Measurements from ENCODE around the gene PDS5B. TPM values are rescaled to one million over a fixed set of nuclear protein-coding genes. Genes with fewer than 3 reads are reported as not detected.

Gene PDS5B
- total and polyA plus RNA-seq, 11 donors: 3.7 to 28.8 (median 18.6) TPM

GRCh38 chr13:32731074-32731473 is 144.8 kb downstream of the PDS5B start:
- 80 to 87% (median 83%) methylated on average over 3 of the region's 3 CpGs for WGBS, 4 donors
- intact Hi-C loops (cut with DNase I): loop anchor here in 1 of 10 donors (10.0 kb wide), 1 partner anchor 284 kb away; the partner anchor contains the start of gene KL
- ATAC-seq (no peak), DNase-seq (no peak)
- no peak overlapping the region for H3K4me3 ChIP-seq
- peak overlapping the region in 1 of 12 donors; percentile 20 for H3K27ac ChIP-seq
- no peak for TF ChIP-seq POLR2A (IDR thresholded peaks at IDR 0.05)
- no peak for TF ChIP-seq CTCF (IDR thresholded peaks at IDR 0.05)
- H3K9me3 ChIP-seq: peaks cover 0 to 15% (median 0%) of the 10 kb centered on the region in 12 donors
- H3K27me3 ChIP-seq: no peaks in the 10 kb centered on the region
- H3K36me3 ChIP-seq: no peaks in the 10 kb centered on the region
- H3K4me1 ChIP-seq: peaks cover 0 to 33% (median 6%) of the 10 kb centered on the region in 12 donors

GRCh38 chr13:32731576-32731975 is 145.3 kb downstream of the PDS5B start:
- no peak for ATAC-seq

GRCh38 chr13:32733690-32734089 is 147.4 kb downstream of the PDS5B start:
- Histone ChIP-seq H3K27ac (no peak overlapping the region), H3K9me3 (peaks cover 0 to 15% (median 0%) of the 10 kb centered on the region in 12 donors)
- TF ChIP-seq CTCF (IDR thresholded peaks at IDR 0.05) (no peak), POLR2A (IDR thresholded peaks at IDR 0.05) (no peak)

More at GRCh38 chr13:32731576-32731975, 145.3 kb downstream of the PDS5B start:
- peak overlapping the region in 2 of 12 donors; percentile 8 to 20 for H3K27ac ChIP-seq
- intact Hi-C loops (cut with DNase I): loop anchor here in 1 of 10 donors (10.0 kb wide), 1 partner anchor 283 kb away; the partner anchor contains the start of gene KL
- H3K9me3 ChIP-seq: peaks cover 0 to 15% (median 0%) of the 10 kb centered on the region in 12 donors
- no peak for DNase-seq
- no peaks in the 10 kb centered on the region for H3K36me3 ChIP-seq
- TF ChIP-seq POLR2A (IDR thresholded peaks at IDR 0.05) (no peak), CTCF (IDR thresholded peaks at IDR 0.05) (no peak)
- no peak overlapping the region for H3K4me3 ChIP-seq
- WGBS, 4 donors: 62 to 80% (median 64%) methylated on average over 2 of the region's 2 CpGs
- H3K27me3 ChIP-seq: no peaks in the 10 kb centered on the region
- peaks cover 0 to 38% (median 7%) of the 10 kb centered on the region in 12 donors for H3K4me1 ChIP-seq

GRCh38 chr13:32734511-32734910 is 148.3 kb downstream of the PDS5B start:
- intact Hi-C loops (cut with DNase I): loop anchor here in 1 of 10 donors (10.0 kb wide), 1 partner anchor 280 kb away; the partner anchor contains the start of gene KL
- Histone ChIP-seq H3K27me3 (no peaks in the 10 kb centered on the region), H3K4me1 (peaks cover 0 to 41% (median 3%) of the 10 kb centered on the region in 12 donors), H3K36me3 (no peaks in the 10 kb centered on the region), H3K4me3 (no peak overlapping the region), H3K27ac (no peak overlapping the region), H3K9me3 (peaks cover 0 to 10% (median 0%) of the 10 kb centered on the region in 12 donors)
- ATAC-seq: no peak
- TF ChIP-seq POLR2A (IDR thresholded peaks at IDR 0.05): no peak
- TF ChIP-seq CTCF (IDR thresholded peaks at IDR 0.05): no peak
- WGBS, 4 donors: 91 to 99% (median 96%) methylated on average over 1 of the region's 1 CpG
- DNase-seq: no peak

More at GRCh38 chr13:32733690-32734089, 147.4 kb downstream of the PDS5B start:
- Histone ChIP-seq H3K27me3 (no peaks in the 10 kb centered on the region), H3K36me3 (no peaks in the 10 kb centered on the region), H3K4me1 (peaks cover 0 to 41% (median 3%) of the 10 kb centered on the region in 12 donors), H3K4me3 (no peak overlapping the region)
- 71 to 83% (median 77%) methylated on average over 5 of the region's 5 CpGs for WGBS, 4 donors
- intact Hi-C loops (cut with DNase I): loop anchor here in 1 of 10 donors (10.0 kb wide), 1 partner anchor 281 kb away; the partner anchor contains the start of gene KL
- no peak for DNase-seq
- no peak for ATAC-seq

All from heart left ventricle (tissue), 16 donors.